ENCODE measurements around the gene CATSPERB.

DNA sequence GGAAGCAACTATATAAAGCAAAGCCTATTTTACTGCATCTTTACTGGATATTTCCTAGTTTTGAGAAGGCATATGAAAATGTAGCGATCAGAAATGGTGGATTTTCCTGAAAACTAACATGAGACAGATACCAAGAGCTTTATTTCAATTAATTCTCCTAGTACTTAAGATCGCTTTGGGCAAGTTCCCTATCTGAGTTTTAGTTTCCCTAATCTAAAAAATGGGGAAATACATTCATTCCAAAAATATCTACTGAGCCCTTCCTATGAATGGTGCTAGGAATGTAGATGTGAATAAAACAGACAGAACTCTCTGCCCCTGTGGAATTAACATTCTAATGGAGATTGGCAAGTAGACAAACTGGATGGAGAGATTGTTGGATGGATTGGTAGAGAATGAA lies 8.4 kb downstream of the CATSPERB start:
- TF ChIP-seq, protein P1, sequence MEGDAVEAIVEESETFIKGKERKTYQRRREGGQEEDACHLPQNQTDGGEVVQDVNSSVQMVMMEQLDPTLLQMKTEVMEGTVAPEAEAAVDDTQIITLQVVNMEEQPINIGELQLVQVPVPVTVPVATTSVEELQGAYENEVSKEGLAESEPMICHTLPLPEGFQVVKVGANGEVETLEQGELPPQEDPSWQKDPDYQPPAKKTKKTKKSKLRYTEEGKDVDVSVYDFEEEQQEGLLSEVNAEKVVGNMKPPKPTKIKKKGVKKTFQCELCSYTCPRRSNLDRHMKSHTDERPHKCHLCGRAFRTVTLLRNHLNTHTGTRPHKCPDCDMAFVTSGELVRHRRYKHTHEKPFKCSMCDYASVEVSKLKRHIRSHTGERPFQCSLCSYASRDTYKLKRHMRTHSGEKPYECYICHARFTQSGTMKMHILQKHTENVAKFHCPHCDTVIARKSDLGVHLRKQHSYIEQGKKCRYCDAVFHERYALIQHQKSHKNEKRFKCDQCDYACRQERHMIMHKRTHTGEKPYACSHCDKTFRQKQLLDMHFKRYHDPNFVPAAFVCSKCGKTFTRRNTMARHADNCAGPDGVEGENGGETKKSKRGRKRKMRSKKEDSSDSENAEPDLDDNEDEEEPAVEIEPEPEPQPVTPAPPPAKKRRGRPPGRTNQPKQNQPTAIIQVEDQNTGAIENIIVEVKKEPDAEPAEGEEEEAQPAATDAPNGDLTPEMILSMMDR (IDR thresholded peaks at IDR 0.05): no peak
- TF ChIP-seq POLR2A (IDR thresholded peaks at IDR 0.05): no peak
